H9 (cell line): ENCODE data around the gene DLG2. TPM values are rescaled to one million over a fixed set of nuclear protein-coding genes. Genes with fewer than 3 reads are reported as not detected.

Source experiments
- DNase-seq: peaks from one replicate; pipeline ENCODE4 v3.0.0-alpha.2; 2017
- H2AFZ ChIP-seq: one replicate; pipeline ENCODE4 v1.6.1; 2013; ENCODE audit warnings: mild to moderate bottlenecking, low read length, control low read depth, moderate library complexity
- H2AK5ac ChIP-seq: 2 replicates; pipeline ENCODE4 v1.6.1; 2013; ENCODE audit warnings: low read length, control low read depth, mixed read lengths; ENCODE audit not compliant: insufficient read length
- H2BK120ac ChIP-seq: one replicate; pipeline ENCODE4 v1.6.1; 2013; ENCODE audit warnings: low read depth, mild to moderate bottlenecking, low read length, control low read depth, inconsistent platforms; ENCODE audit not compliant: poor library complexity, severe bottlenecking
- H2BK12ac ChIP-seq: 2 replicates; pipeline ENCODE4 v1.6.1; 2013; ENCODE audit warnings: low read length, control low read depth, mixed read lengths, low read depth; ENCODE audit not compliant: insufficient read length
- H2BK15ac ChIP-seq: 2 replicates; pipeline ENCODE4 v1.6.1; 2013; ENCODE audit warnings: low read depth, low read length, control low read depth
- H2BK20ac ChIP-seq: one replicate; pipeline ENCODE4 v1.6.1; 2013; ENCODE audit warnings: low read depth, mild to moderate bottlenecking, low read length, control low read depth, inconsistent platforms; ENCODE audit not compliant: poor library complexity, severe bottlenecking
- H2BK5ac ChIP-seq: 2 replicates; pipeline ENCODE4 v1.6.1; 2013; ENCODE audit warnings: low read length, control low read depth, mixed read lengths; ENCODE audit not compliant: insufficient read length
- H3K14ac ChIP-seq: 2 replicates; pipeline ENCODE4 v1.6.1; 2013; ENCODE audit warnings: low read length, control low read depth; ENCODE audit not compliant: insufficient read depth
- H3K18ac ChIP-seq: 2 replicates; pipeline ENCODE4 v1.6.1; 2013; ENCODE audit warnings: low read depth, mild to moderate bottlenecking, mixed read lengths, low read length, control low read depth; ENCODE audit not compliant: insufficient read length
- H3K23ac ChIP-seq: 2 replicates; pipeline ENCODE4 v1.6.1; 2013; ENCODE audit warnings: low read length, control low read depth, mixed read lengths, low read depth; ENCODE audit not compliant: insufficient read length
- H3K23me2 ChIP-seq: 2 replicates; pipeline ENCODE4 v1.6.1; 2013; ENCODE audit warnings: low read depth, mild to moderate bottlenecking, mixed read lengths, low read length, control low read depth; ENCODE audit not compliant: insufficient read length, poor library complexity, severe bottlenecking
- H3K27ac ChIP-seq: 2 replicates; pipeline ENCODE4 v1.5.1; 2013; ENCODE audit warnings: low read length, control low read depth, mixed read lengths, low read depth; ENCODE audit not compliant: insufficient read length
- H3K27me3 ChIP-seq: 2 replicates; pipeline ENCODE4 v1.6.1; 2013; ENCODE audit warnings: low read length, control low read depth, inconsistent platforms; ENCODE audit not compliant: insufficient read depth
- H3K4ac ChIP-seq: 2 replicates; pipeline ENCODE4 v1.6.1; 2013; ENCODE audit warnings: low read depth, mild to moderate bottlenecking, control low read depth, inconsistent platforms, low read length, moderate library complexity
- H3K4me1 ChIP-seq: 2 replicates; pipeline ENCODE4 v1.6.1; 2013; ENCODE audit warnings: low read length, control low read depth, inconsistent platforms; ENCODE audit not compliant: insufficient read depth
- H3K4me2 ChIP-seq: 2 replicates; pipeline ENCODE4 v1.6.1; 2013; ENCODE audit warnings: low read length, control low read depth, mixed read lengths; ENCODE audit not compliant: insufficient read length, insufficient read depth
- H3K56ac ChIP-seq: 2 replicates; pipeline ENCODE4 v1.6.1; 2013; ENCODE audit warnings: low read depth, mild to moderate bottlenecking, mixed read lengths, low read length, control low read depth; ENCODE audit not compliant: insufficient read length
- H3K79me1 ChIP-seq: 2 replicates; pipeline ENCODE4 v1.6.1; 2013; ENCODE audit warnings: low read depth, mild to moderate bottlenecking, moderate library complexity, low read length, control low read depth, inconsistent platforms; ENCODE audit not compliant: insufficient read depth, poor library complexity, severe bottlenecking
- H3K79me2 ChIP-seq: 2 replicates; pipeline ENCODE4 v1.6.1; 2013; ENCODE audit warnings: low read length, control low read depth, inconsistent platforms; ENCODE audit not compliant: insufficient read depth
- H3K9ac ChIP-seq: 2 replicates; pipeline ENCODE4 v1.6.1; 2013; ENCODE audit warnings: low read length, control low read depth, mixed read lengths; ENCODE audit not compliant: insufficient read length; ENCODE audit errors: extremely low read depth
- H3K9me3 ChIP-seq: one replicate; pipeline ENCODE4 v1.6.1; 2013; ENCODE audit warnings: low read depth, low read length, inconsistent platforms; ENCODE audit not compliant: control insufficient read depth
- H3T11ph ChIP-seq: one replicate; pipeline ENCODE4 v1.6.1; 2013; ENCODE audit warnings: mild to moderate bottlenecking, low read length, control low read depth, inconsistent platforms
- H4K20me1 ChIP-seq: one replicate; pipeline ENCODE4 v1.6.1; 2013; ENCODE audit not compliant: control insufficient read depth, insufficient read length, insufficient read depth
- H4K5ac ChIP-seq: 2 replicates; pipeline ENCODE4 v1.6.1; 2013; ENCODE audit warnings: low read depth, mild to moderate bottlenecking, mixed read lengths, low read length, control low read depth; ENCODE audit not compliant: insufficient read length
- H4K8ac ChIP-seq: replicated peaks from 2 replicates; pipeline ENCODE4 v1.6.1; 2013; ENCODE audit warnings: low read length, control low read depth, mixed read lengths, low read depth; ENCODE audit not compliant: insufficient read length
- H4K91ac ChIP-seq: 2 replicates; pipeline ENCODE4 v1.6.1; 2013; ENCODE audit warnings: low read depth, mild to moderate bottlenecking, moderate library complexity, mixed read lengths, low read length, control low read depth; ENCODE audit not compliant: insufficient read length
- H3K27ac Mint-ChIP-seq, 3 experiments: 2 replicates in 2 of 3; 3 replicates in 1 of 3; pipeline ENCODE4 v1.8.0; 2020 to 2021; ENCODE audit warnings: mixed read lengths in 3 of 3, mild to moderate bottlenecking in 1 of 3, moderate library complexity in 1 of 3
- H3K27me3 Mint-ChIP-seq: 2 replicates; pipeline ENCODE4 v1.8.0; 2021; ENCODE audit warnings: low read depth, mild to moderate bottlenecking, moderate library complexity, mixed read lengths
- H3K36me3 Mint-ChIP-seq, 3 experiments: 2 replicates in 2 of 3; 3 replicates in 1 of 3; pipeline ENCODE4 v1.8.0; 2020 to 2021; ENCODE audit warnings: low read depth in 3 of 3, mixed read lengths in 3 of 3; ENCODE audit not compliant: insufficient read depth in 1 of 3
- H3K4me1 Mint-ChIP-seq, 2 experiments: 2 replicates each; pipeline ENCODE4 v1.8.0; 2020; ENCODE audit warnings: mixed read lengths in 2 of 2
- H3K4me3 Mint-ChIP-seq, 2 experiments: 2 replicates in 1 of 2; 3 replicates in 1 of 2; pipeline ENCODE4 v1.8.0; 2020 to 2021; ENCODE audit warnings: mild to moderate bottlenecking in 2 of 2, mixed read lengths in 2 of 2, moderate library complexity in 1 of 2
- H3K9me3 Mint-ChIP-seq, 2 experiments: 2 replicates in 1 of 2; 3 replicates in 1 of 2; pipeline ENCODE4 v1.8.0; 2020; ENCODE audit warnings: mild to moderate bottlenecking in 2 of 2, mixed read lengths in 2 of 2, moderate library complexity in 1 of 2
- WGBS: extraction: QIAGEN DNeasy Blood & Tissue Kit; methylation state at CpG from one replicate; pipeline ENCODE4 v1.1.7; 2013; ENCODE audit warnings: missing lambda C conversion rate, low lambda C conversion rate, mixed read lengths; ENCODE audit not compliant: insufficient read length; ENCODE audit errors: extremely low coverage; 5-methylcytosine and 5-hydroxymethylcytosine counted together
- total RNA-seq: library from RNA; stranded (reverse); gene quantifications from 2 replicates; pipeline ENCODE4 v1.2.1, GENCODE V29; 2021
- TF ChIP-seq, protein P1 (sequence below): fragments of 200-600 bp; sonication (generic); conservative IDR thresholded peaks from 3 replicates; pipeline ENCODE4 v1.8.0; 2021; ENCODE audit warnings: antibody characterized with exemption, mild to moderate bottlenecking

The DLG2 gene
- total RNA-seq, 1 experiment from 2014 or later = 8.0 TPM

DNA sequence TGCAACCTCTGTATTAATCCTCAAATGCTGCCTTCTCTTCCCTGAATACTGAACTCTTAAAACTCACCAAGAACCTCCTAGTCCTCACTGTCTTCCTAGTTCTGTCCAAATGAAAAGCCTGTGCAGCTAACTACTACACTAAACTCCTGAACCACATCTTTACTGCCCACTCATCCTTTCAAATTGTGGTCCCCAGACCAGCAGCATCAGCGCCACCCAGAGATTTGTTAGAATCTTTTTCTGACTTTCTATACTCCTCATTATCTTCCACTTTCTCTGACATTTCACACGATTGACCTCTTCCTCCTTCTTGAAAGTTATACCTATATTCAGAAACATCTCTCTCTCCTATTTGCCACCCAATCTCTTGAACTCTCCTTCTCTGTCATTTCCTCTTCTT lies 461.3 kb downstream of the DLG2 start:
- Histone ChIP-seq H3K56ac (no peak overlapping the region), H3K27ac (no peak overlapping the region), H2AK5ac (no peak overlapping the region), H3K4me2 (no peak overlapping the region), H2AFZ (no peak overlapping the region), H3K79me1 (no peaks in the 10 kb centered on the region), H3K14ac (no peak overlapping the region), H3K18ac (no peak overlapping the region), H4K5ac (no peak overlapping the region), H3K27me3 (no peaks in the 10 kb centered on the region), H2BK20ac (no peak overlapping the region), H3K9ac (no peak overlapping the region), H3K79me2 (no peaks in the 10 kb centered on the region), H3K23me2 (no peaks in the 10 kb centered on the region), H3K4me1 (peaks cover 6% of the 10 kb centered on the region; the same call in 1 of the 2 replicates), H4K91ac (no peak overlapping the region), H4K8ac (no peak overlapping the region), H2BK5ac (no peak overlapping the region), H3K23ac (no peak overlapping the region), H4K20me1 (no peaks in the 10 kb centered on the region), H2BK12ac (no peak overlapping the region), H3T11ph (no peak overlapping the region), H3K4ac (no peak overlapping the region), H3K9me3 (no peaks in the 10 kb centered on the region), H2BK120ac (no peak overlapping the region), H2BK15ac (no peak overlapping the region)
- H3K4me1 Mint-ChIP-seq = peaks cover 32 to 36% of the 10 kb centered on the region in 2 experiments
- no peak overlapping the region for H3K4me3 Mint-ChIP-seq
- DNase-seq = no peak
- peaks cover 0 to 1% (median 0%) of the 10 kb centered on the region in 3 experiments; a peak in 1 of 7 replicates for H3K36me3 Mint-ChIP-seq
- WGBS = no CpG with 5 or more reads among the region's 2 CpGs
- 0 out of 5 replicates have a peak, but pooled peaks cover 0 to 2% of the 10 kb centered on the region in 2 experiments for H3K9me3 Mint-ChIP-seq
- H3K27me3 Mint-ChIP-seq = no peaks in the 10 kb centered on the region
- H3K27ac Mint-ChIP-seq = peak overlapping the region in 1 of 3 experiments; percentile 4; a peak in 1 of 7 replicates
- TF ChIP-seq, protein P1, sequence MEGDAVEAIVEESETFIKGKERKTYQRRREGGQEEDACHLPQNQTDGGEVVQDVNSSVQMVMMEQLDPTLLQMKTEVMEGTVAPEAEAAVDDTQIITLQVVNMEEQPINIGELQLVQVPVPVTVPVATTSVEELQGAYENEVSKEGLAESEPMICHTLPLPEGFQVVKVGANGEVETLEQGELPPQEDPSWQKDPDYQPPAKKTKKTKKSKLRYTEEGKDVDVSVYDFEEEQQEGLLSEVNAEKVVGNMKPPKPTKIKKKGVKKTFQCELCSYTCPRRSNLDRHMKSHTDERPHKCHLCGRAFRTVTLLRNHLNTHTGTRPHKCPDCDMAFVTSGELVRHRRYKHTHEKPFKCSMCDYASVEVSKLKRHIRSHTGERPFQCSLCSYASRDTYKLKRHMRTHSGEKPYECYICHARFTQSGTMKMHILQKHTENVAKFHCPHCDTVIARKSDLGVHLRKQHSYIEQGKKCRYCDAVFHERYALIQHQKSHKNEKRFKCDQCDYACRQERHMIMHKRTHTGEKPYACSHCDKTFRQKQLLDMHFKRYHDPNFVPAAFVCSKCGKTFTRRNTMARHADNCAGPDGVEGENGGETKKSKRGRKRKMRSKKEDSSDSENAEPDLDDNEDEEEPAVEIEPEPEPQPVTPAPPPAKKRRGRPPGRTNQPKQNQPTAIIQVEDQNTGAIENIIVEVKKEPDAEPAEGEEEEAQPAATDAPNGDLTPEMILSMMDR = 0 out of 3 replicates have a peak, but pooled peaks have one; percentile 11
